Heart right ventricle (tissue), 16 donors: Measurements from ENCODE around the gene BNIPL. TPM values are rescaled to one million over a fixed set of nuclear protein-coding genes. Genes with fewer than 3 reads are reported as not detected.

Experiments
- ATAC-seq, 8 donors: fragments of 200-7000 bp; cut with Tn5 transposase; one replicate each; pipeline ENCODE4 v1.9.1; 2020; ENCODE audit warnings: mild to moderate bottlenecking in 8 of 8, moderate library complexity in 8 of 8, moderate number of reproducible peaks in 1 of 8
- DNase-seq, 2 donors: peaks; one replicate each; pipeline ENCODE4 v3.0.0-alpha.2; 2020
- H3K27ac ChIP-seq, 10 donors: fragments of 200-600 bp; sonication (generic) in 2 of 10; one replicate each; pipeline versions ENCODE4 v1.5.0 to v1.8.0; 2020 to 2022; ENCODE audit warnings: mild to moderate bottlenecking in 3 of 10
- H3K27me3 ChIP-seq, 7 donors: fragments of 200-600 bp; one replicate each; pipeline ENCODE4 v1.8.0; 2021 to 2022; ENCODE audit warnings: mild to moderate bottlenecking in 2 of 7
- H3K36me3 ChIP-seq, 9 donors: fragments of 200-600 bp; sonication (generic) in 1 of 9; one replicate each; pipeline versions ENCODE4 v1.5.0 to v1.8.0; 2020 to 2022; ENCODE audit warnings: mild to moderate bottlenecking in 2 of 9
- H3K4me1 ChIP-seq, 9 donors: fragments of 200-600 bp; sonication (generic) in 1 of 9; one replicate each; pipeline versions ENCODE4 v1.5.0 to v1.8.0; 2020 to 2022; ENCODE audit warnings: mild to moderate bottlenecking in 4 of 9
- H3K4me3 ChIP-seq, 10 donors: fragments of 200-600 bp; sonication (generic) in 2 of 10; one replicate each; pipeline versions ENCODE4 v1.5.0 to v1.8.0; 2020 to 2022; ENCODE audit warnings: mild to moderate bottlenecking in 7 of 10, moderate library complexity in 2 of 10
- H3K9me3 ChIP-seq, 11 donors: fragments of 200-600 bp in 10 of 11; sonication (generic) in 2 of 11; one replicate each; pipeline versions ENCODE4 v1.5.0 to v1.8.0; 2013 to 2022; ENCODE audit warnings: mild to moderate bottlenecking in 2 of 11, control low read depth in 1 of 11, moderate library complexity in 1 of 11
- WGBS, 2 donors: extraction: QIAGEN DNeasy Blood & Tissue Kit; methylation state at CpG; one replicate each; pipeline ENCODE4 v1.1.7; 2013; ENCODE audit warnings: inconsistent platforms in 1 of 2; 5-methylcytosine and 5-hydroxymethylcytosine counted together
- intact Hi-C, 10 donors: fragments of 100-400 bp; cut with DNase I; formaldehyde crosslinking; loops; one replicate each; pipeline versions ENCODE4 v1.11.1 to v1.14.2; 2022
- polyA plus RNA-seq, 2 donors: library from polyadenylated mRNA; stranded (reverse); fragments of 200-250 nt; gene quantifications; one replicate each; pipeline ENCODE4 v1.2.3, GENCODE V29; 2013
- total RNA-seq, 10 donors: library from RNA; stranded (reverse); fragmentation: NEBNext Ultra II Directional in 3 of 10; extraction: Animal tissue kit (Norgen Biotek cat#: 25700) in 3 of 10; gene quantifications; one replicate each; pipeline versions ENCODE4 v1.2.1 to v1.2.4, GENCODE V29; 2021 to 2023
- TF ChIP-seq, protein P1 (sequence below), 9 donors: fragments of 200-600 bp; sonication (generic) in 2 of 9; IDR thresholded peaks; one replicate each; pipeline versions ENCODE4 v1.5.0 to v1.8.0; 2021 to 2022; ENCODE audit warnings: antibody characterized with exemption in 9 of 9, mild to moderate bottlenecking in 5 of 9, moderate library complexity in 1 of 9
- donor health status: Arrhythmogenic right ventricular cardiomyopathy.
- donor health status: ischemic (EF 13 %, LVEDD 7.1; RV severe dilation, severe dysfunction).
- donor health status: healthy with polysubstance abuse.
- donor health status: DM: no; HTN: yes; CAD: no.
- donor health status: DM: no; HTN: no; CAD: no.
- donor health status: ischemic (EF 25% LVEDD 6.9; RV normal size, moderate dysfunction).
- donor health status: ischemic (EF 25% LVEDD 5.7; RV mildly dilated, moderate dysfunction).
- donor health status: healthy.
- donor health status: DM: yes; HTN: yes; CAD: no.
- donor health status: Ischemic cardiomyopathy.
- donor health status: ischemic (EF 35%, LVEDD 5.7; RV mildly dilated, moderate dysfunction).
- donor health status: nonischemic (EF 11% LVEDD 7.7; RV severe dilation, severe dysfunction).
- donor health status: DM: yes; HTN: yes; CAD: no.
- donor health status: PGD.
- donor health status: ischemic (EF 29% LVEDD 5.4; RV normal size, mild dysfunction).
- donor health status: nonischemic (EF 23%, LVEDD 6.1; RV moderate dilation, normal function).

Gene BNIPL
- total and polyA plus RNA-seq, 12 donors, result 0.06 to 1.8 (median 0.32) TPM

DNA sequence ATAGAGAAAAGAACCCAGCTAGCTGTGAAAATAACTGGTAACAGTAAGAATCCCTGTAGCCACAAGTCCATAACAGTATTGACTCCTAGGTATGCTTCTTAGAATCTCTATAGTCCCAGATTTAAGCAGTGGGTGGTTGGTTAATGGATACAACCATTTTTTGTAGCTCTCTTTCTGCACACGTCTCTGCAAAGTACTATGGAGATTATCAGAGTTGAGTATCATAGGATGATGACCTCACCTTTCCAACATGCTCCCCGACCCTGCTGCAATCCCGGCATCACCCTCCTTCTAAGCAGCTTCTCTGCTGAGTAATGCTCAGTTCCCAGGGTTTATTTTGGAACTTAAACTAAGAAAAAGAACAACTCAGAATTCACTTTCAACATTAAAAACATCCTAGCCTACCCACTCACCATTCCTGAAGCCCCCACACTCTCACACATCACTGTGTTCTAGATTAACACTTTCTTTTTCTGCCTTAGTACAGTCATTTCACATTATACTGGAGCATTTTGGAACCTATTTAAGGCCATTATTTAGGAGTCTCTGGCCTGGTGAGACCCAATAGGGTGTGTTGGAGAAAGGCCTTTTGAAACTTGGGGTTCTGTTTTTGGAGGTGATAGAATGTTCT, 26.5 kb downstream of the BNIPL start:
- intact Hi-C loops, result loop anchor here in 1 of 10 donors (5.0 kb wide), 1 partner anchor 56 kb away; the partner anchor contains the start of genes MINDY1 and PRUNE1
- no peak overlapping the region for H3K4me3 ChIP-seq
- TF ChIP-seq, protein P1, sequence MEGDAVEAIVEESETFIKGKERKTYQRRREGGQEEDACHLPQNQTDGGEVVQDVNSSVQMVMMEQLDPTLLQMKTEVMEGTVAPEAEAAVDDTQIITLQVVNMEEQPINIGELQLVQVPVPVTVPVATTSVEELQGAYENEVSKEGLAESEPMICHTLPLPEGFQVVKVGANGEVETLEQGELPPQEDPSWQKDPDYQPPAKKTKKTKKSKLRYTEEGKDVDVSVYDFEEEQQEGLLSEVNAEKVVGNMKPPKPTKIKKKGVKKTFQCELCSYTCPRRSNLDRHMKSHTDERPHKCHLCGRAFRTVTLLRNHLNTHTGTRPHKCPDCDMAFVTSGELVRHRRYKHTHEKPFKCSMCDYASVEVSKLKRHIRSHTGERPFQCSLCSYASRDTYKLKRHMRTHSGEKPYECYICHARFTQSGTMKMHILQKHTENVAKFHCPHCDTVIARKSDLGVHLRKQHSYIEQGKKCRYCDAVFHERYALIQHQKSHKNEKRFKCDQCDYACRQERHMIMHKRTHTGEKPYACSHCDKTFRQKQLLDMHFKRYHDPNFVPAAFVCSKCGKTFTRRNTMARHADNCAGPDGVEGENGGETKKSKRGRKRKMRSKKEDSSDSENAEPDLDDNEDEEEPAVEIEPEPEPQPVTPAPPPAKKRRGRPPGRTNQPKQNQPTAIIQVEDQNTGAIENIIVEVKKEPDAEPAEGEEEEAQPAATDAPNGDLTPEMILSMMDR (IDR thresholded peaks at IDR 0.05), result no peak
- H3K27ac ChIP-seq, result peak overlapping the region in 6 of 10 donors; percentile 53 to 99 (median 97)
- peaks cover 2 to 34% (median 12%) of the 10 kb centered on the region in 9 donors for H3K4me1 ChIP-seq
- WGBS, 2 donors, result 47 to 50% methylated on average over 3 of the region's 3 CpGs
- no peaks in the 10 kb centered on the region for H3K9me3 ChIP-seq
- DNase-seq (peak in 1 of 2 donors; percentile 29), ATAC-seq (peak in 1 of 8 donors; percentile 21)
- no peaks in the 10 kb centered on the region for H3K27me3 ChIP-seq
- peaks cover 0 to 4% (median 0%) of the 10 kb centered on the region in 9 donors for H3K36me3 ChIP-seq

- H3K9me3 ChIP-seq, result no peaks in the 10 kb centered on the region
- peaks cover 4 to 34% (median 11%) of the 10 kb centered on the region in 9 donors for H3K4me1 ChIP-seq
- H3K27ac ChIP-seq, result peak overlapping the region in 1 of 10 donors; percentile 45
- no peaks in the 10 kb centered on the region for H3K27me3 ChIP-seq
- TF ChIP-seq, protein P1 (IDR thresholded peaks at IDR 0.05), result no peak
- DNase-seq (no peak), ATAC-seq (no peak)
- H3K36me3 ChIP-seq, result peaks cover 0 to 4% (median 0%) of the 10 kb centered on the region in 9 donors
- no peak overlapping the region for H3K4me3 ChIP-seq
- intact Hi-C loops, result no loop called here
These were observed 28.8 kb downstream of the BNIPL start for GRCh38 chr1:151065089-151065645.

DNA sequence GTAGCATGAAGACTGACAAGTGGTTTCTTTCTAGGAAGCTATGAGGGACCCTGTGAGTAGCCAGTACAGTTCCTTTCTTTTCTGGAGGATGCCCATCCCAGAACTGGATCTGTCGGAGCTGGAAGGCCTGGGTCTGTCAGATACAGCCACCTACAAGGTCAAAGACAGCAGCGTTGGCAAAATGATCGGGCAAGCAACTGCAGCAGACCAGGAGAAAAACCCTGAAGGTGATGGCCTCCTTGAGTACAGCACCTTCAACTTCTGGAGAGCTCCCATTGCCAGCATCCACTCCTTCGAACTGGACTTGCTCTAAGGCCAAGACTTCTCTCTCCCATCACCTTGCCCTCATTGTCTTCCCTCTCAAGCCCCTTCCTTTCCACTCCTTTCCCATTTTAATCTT, 30.8 kb downstream of the BNIPL start:
- H3K27ac ChIP-seq, result peak overlapping the region in 1 of 10 donors; percentile 99
- intact Hi-C loops, result no loop called here
- H3K4me1 ChIP-seq, result peaks cover 4 to 35% (median 19%) of the 10 kb centered on the region in 9 donors
- peaks cover 0 to 4% (median 0%) of the 10 kb centered on the region in 9 donors for H3K36me3 ChIP-seq
- DNase-seq (no peak), ATAC-seq (no peak)
- no peaks in the 10 kb centered on the region for H3K9me3 ChIP-seq
- no peak overlapping the region for H3K4me3 ChIP-seq
- H3K27me3 ChIP-seq, result no peaks in the 10 kb centered on the region
- 83 to 87% methylated on average over 4 of the region's 4 CpGs for WGBS, 2 donors
- TF ChIP-seq, protein P1 (IDR thresholded peaks at IDR 0.05), result no peak

DNA sequence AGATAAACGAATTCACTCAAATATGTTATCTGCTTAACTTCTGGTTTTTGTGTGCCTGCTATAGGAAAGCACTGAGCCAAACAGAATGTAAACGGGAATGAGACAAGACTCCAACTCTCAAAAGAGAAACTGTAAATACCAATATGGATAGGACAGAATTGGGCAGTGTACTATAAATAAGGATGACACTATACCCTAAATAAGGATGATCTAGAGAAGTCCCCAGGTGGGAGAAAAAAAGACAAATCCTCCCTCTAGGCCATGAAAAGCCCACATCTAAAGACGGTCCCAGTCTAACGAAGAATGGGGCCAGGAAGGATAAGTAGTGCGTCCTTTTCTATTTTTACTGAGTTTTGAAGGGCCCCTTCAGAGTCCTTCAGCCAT, 32.7 kb downstream of the BNIPL start:
- no peak for ATAC-seq
- no peaks in the 10 kb centered on the region for H3K9me3 ChIP-seq
- TF ChIP-seq, protein P1 (IDR thresholded peaks at IDR 0.05), result no peak
- no peak overlapping the region for H3K4me3 ChIP-seq
- peak overlapping the region in 9 of 10 donors; percentile 96 to 100 (median 99) for H3K27ac ChIP-seq
- DNase-seq, result no peak
- WGBS, 2 donors, result 77 to 86% methylated on average over 5 of the region's 5 CpGs
- H3K4me1 ChIP-seq, result peaks cover 4 to 29% (median 20%) of the 10 kb centered on the region in 9 donors
- H3K27me3 ChIP-seq, result no peaks in the 10 kb centered on the region
- intact Hi-C loops, result no loop called here
- H3K36me3 ChIP-seq, result peaks cover 0 to 14% (median 0%) of the 10 kb centered on the region in 9 donors
